ENCODE measurements around the gene EYS. TPM values are rescaled to one million over a fixed set of nuclear protein-coding genes. Genes with fewer than 3 reads are reported as not detected.

Gene EYS
- total RNA-seq, 2 donors from 2014 or later, result not detected

DNA sequence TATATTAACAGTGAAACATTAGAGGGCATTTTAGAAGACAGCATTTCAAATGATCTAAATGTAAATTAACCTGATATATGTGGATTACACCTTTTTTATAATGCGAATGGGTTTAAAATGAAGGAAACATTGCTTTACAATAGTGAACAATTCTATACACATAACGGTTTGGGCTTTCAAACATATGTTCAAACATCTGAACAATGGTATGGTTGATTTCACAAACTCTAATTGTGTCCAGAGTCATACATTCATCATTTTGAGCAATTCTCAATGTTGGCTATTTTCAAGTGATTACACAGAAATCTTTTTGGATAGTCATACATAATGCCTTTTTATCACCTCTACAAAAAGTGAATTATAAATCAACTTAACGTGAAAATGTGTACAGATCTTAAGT lies 1493.3 kb downstream of the EYS start:
- DNase-seq (ENCODE audit: low spot score) (no peak), ATAC-seq (ENCODE audit: insufficient number of reproducible peaks, low FRiP score, low read depth) (no peak)
- H3K27me3 ChIP-seq (replicated peaks; ENCODE audit: insufficient read depth), result no peaks in the 10 kb centered on the region
- TF ChIP-seq, protein P1, sequence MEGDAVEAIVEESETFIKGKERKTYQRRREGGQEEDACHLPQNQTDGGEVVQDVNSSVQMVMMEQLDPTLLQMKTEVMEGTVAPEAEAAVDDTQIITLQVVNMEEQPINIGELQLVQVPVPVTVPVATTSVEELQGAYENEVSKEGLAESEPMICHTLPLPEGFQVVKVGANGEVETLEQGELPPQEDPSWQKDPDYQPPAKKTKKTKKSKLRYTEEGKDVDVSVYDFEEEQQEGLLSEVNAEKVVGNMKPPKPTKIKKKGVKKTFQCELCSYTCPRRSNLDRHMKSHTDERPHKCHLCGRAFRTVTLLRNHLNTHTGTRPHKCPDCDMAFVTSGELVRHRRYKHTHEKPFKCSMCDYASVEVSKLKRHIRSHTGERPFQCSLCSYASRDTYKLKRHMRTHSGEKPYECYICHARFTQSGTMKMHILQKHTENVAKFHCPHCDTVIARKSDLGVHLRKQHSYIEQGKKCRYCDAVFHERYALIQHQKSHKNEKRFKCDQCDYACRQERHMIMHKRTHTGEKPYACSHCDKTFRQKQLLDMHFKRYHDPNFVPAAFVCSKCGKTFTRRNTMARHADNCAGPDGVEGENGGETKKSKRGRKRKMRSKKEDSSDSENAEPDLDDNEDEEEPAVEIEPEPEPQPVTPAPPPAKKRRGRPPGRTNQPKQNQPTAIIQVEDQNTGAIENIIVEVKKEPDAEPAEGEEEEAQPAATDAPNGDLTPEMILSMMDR (IDR thresholded peaks at IDR 0.05), result no peak
- H3K27ac ChIP-seq, result no peak overlapping the region
- H3K4me1 ChIP-seq (ENCODE audit: control insufficient read depth in 1 of 2, low read depth in 2 of 2), result no peaks in the 10 kb centered on the region
- H3K9me3 ChIP-seq, result no peaks in the 10 kb centered on the region
- no peak overlapping the region for H3K4me3 ChIP-seq
- H3K36me3 ChIP-seq, result no peaks in the 10 kb centered on the region

DNA sequence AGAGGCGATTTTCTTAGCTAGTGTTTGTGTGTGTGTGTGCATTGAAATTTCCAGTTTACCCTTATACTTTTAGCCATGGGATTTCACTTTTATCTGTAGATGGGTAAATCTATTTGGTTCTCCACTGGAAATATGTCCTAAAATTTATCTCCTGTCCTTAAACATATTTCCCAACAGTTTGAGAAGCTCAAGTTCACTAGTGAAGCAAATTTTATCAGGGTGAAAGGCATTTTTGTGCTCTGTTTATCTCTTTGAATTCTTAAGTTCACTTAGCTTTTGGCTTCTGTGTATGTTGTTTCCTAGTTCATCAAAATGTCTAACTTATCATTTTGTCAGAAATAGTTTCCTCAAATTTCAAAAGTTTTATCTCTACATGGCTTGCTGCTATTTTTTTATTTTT lies 1509.8 kb downstream of the EYS start:
- Histone ChIP-seq H3K9me3 (no peaks in the 10 kb centered on the region), H3K4me1 (ENCODE audit: control insufficient read depth in 1 of 2, low read depth in 2 of 2) (no peaks in the 10 kb centered on the region), H3K27ac (no peak overlapping the region), H3K4me3 (no peak overlapping the region), H3K27me3 (replicated peaks; ENCODE audit: insufficient read depth) (no peaks in the 10 kb centered on the region), H3K36me3 (no peaks in the 10 kb centered on the region)
- DNase-seq (ENCODE audit: low spot score) (no peak), ATAC-seq (ENCODE audit: insufficient number of reproducible peaks, low FRiP score, low read depth) (no peak)
- TF ChIP-seq, protein P1 (IDR thresholded peaks at IDR 0.05), result no peak

GRCh38 chr6:64186592-64186991 lies 1520.4 kb downstream of the EYS start:
- no peak for ATAC-seq (ENCODE audit: insufficient number of reproducible peaks, low FRiP score, low read depth)
- Histone ChIP-seq H3K36me3 (no peaks in the 10 kb centered on the region), H3K27me3 (replicated peaks; ENCODE audit: insufficient read depth) (no peaks in the 10 kb centered on the region), H3K27ac (no peak overlapping the region), H3K4me3 (no peak overlapping the region), H3K9me3 (no peaks in the 10 kb centered on the region), H3K4me1 (ENCODE audit: control insufficient read depth in 1 of 2, low read depth in 2 of 2) (no peaks in the 10 kb centered on the region)
- TF ChIP-seq, protein P1 (IDR thresholded peaks at IDR 0.05), result no peak
- no peak for DNase-seq (ENCODE audit: low spot score)

- Histone ChIP-seq H3K36me3 (no peaks in the 10 kb centered on the region), H3K4me3 (no peak overlapping the region), H3K27ac (no peak overlapping the region), H3K9me3 (no peaks in the 10 kb centered on the region), H3K4me1 (ENCODE audit: control insufficient read depth in 1 of 2, low read depth in 2 of 2) (no peaks in the 10 kb centered on the region), H3K27me3 (replicated peaks; ENCODE audit: insufficient read depth) (no peaks in the 10 kb centered on the region)
- TF ChIP-seq, protein P1 (IDR thresholded peaks at IDR 0.05), result no peak
- ATAC-seq (ENCODE audit: insufficient number of reproducible peaks, low FRiP score, low read depth), result no peak
- DNase-seq (ENCODE audit: low spot score), result no peak
Observed at GRCh38 chr6:64185621-64186020, 1521.4 kb downstream of the EYS start.

DNA sequence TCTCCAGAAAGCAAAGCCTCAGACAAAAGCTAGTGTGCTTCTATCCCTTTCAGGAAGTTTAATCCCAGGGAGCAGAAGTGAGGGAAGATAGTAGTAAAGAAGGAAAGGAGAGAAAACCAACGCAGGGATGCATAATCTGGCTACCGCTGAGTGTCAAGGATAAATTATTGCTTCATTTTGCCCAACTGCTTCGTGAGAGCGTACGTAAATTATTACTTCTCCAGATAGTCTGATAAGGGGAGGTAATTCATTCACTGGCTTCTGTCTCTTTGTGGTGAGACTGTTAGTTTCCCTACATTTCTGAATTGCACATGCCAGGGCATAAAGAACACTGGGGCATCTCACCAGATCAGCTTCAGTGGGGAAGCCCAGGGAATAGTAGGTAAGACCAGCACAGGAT lies 1531.7 kb downstream of the EYS start:
- DNase-seq (ENCODE audit: low spot score), result no peak
- ATAC-seq (ENCODE audit: insufficient number of reproducible peaks, low FRiP score, low read depth), result no peak
- TF ChIP-seq, protein P1 (IDR thresholded peaks at IDR 0.05), result no peak
- no peak overlapping the region for H3K4me3 ChIP-seq
- no peaks in the 10 kb centered on the region for H3K4me1 ChIP-seq (ENCODE audit: control insufficient read depth in 1 of 2, low read depth in 2 of 2)
- H3K9me3 ChIP-seq, result no peaks in the 10 kb centered on the region
- H3K27me3 ChIP-seq (replicated peaks; ENCODE audit: insufficient read depth), result no peaks in the 10 kb centered on the region
- no peaks in the 10 kb centered on the region for H3K36me3 ChIP-seq
- no peak overlapping the region for H3K27ac ChIP-seq

Measured in thoracic aorta (tissue), 2 donors.